ENCODE results near the gene NAALADL2. TPM values are rescaled to one million over a fixed set of nuclear protein-coding genes. Genes with fewer than 3 reads are reported as not detected.

Gene NAALADL2
- total and polyA plus RNA-seq, 4 donors, result 0.28 to 4.6 (median 3.1) TPM

- Histone ChIP-seq H3K27ac (ENCODE audit: low read depth in 1 of 2, low read length in 2 of 2) (no peak overlapping the region), H3K9me3 (ENCODE audit: control insufficient read depth in 4 of 4, low read length in 3 of 4) (no peaks in the 10 kb centered on the region), H3K36me3 (ENCODE audit: control insufficient read depth in 4 of 4, insufficient read depth in 3 of 4, low read depth in 1 of 4, low read length in 3 of 4) (no peaks in the 10 kb centered on the region), H3K4me3 (ENCODE audit: low read depth in 1 of 3, low read length in 3 of 3) (no peak overlapping the region), H3K4me1 (ENCODE audit: control insufficient read depth in 4 of 4, insufficient read depth in 4 of 4, low read length in 3 of 4) (no peaks in the 10 kb centered on the region), H3K27me3 (ENCODE audit: control insufficient read depth in 4 of 4, insufficient read depth in 4 of 4, low read length in 3 of 4) (no peaks in the 10 kb centered on the region), H3K9ac (ENCODE audit: low read depth in 1 of 2, low read length in 2 of 2) (no peak overlapping the region)
- 93% methylated on average over 4 of the region's 4 CpGs for WGBS
- TF ChIP-seq ZBTB33 (IDR thresholded peaks at IDR 0.05) (no peak), JUND (IDR thresholded peaks at IDR 0.05) (no peak), FOXA2 (IDR thresholded peaks at IDR 0.05) (no peak), MAX (IDR thresholded peaks at IDR 0.05) (no peak), RAD21 (IDR thresholded peaks at IDR 0.05) (no peak), SP1 (IDR thresholded peaks at IDR 0.05) (no peak), NR2F2 (IDR thresholded peaks at IDR 0.05) (no peak), HNF4G (IDR thresholded peaks at IDR 0.05) (no peak), FOXA1 (IDR thresholded peaks at IDR 0.05) (no peak), REST (IDR thresholded peaks at IDR 0.05) (no peak), RXRA (IDR thresholded peaks at IDR 0.05) (no peak), TAF1 (conservative IDR thresholded peaks at IDR 0.05) (no peak), GABPA (IDR thresholded peaks at IDR 0.05 in 1 of 2, conservative IDR thresholded peaks at IDR 0.05 in 1 of 2) (no peak), HNF4A (conservative IDR thresholded peaks at IDR 0.05) (no peak), YY1 (IDR thresholded peaks at IDR 0.05) (no peak), ATF3 (IDR thresholded peaks at IDR 0.05) (no peak), EGR1 (IDR thresholded peaks at IDR 0.05; ENCODE audit: low read depth in 2 of 2) (no peak)
- TF ChIP-seq, protein P1, sequence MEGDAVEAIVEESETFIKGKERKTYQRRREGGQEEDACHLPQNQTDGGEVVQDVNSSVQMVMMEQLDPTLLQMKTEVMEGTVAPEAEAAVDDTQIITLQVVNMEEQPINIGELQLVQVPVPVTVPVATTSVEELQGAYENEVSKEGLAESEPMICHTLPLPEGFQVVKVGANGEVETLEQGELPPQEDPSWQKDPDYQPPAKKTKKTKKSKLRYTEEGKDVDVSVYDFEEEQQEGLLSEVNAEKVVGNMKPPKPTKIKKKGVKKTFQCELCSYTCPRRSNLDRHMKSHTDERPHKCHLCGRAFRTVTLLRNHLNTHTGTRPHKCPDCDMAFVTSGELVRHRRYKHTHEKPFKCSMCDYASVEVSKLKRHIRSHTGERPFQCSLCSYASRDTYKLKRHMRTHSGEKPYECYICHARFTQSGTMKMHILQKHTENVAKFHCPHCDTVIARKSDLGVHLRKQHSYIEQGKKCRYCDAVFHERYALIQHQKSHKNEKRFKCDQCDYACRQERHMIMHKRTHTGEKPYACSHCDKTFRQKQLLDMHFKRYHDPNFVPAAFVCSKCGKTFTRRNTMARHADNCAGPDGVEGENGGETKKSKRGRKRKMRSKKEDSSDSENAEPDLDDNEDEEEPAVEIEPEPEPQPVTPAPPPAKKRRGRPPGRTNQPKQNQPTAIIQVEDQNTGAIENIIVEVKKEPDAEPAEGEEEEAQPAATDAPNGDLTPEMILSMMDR (IDR thresholded peaks at IDR 0.05; ENCODE audit: low read depth, low read length, missing input control), result no peak
- DNase-seq (ENCODE audit: low spot score), result no peak
Measured at GRCh38 chr3:175475765-175476164, 616.6 kb downstream of the NAALADL2 start.

Measured in liver (tissue), 9 donors.